CD4-positive, alpha-beta T cell treated with Interleukin-10 for 1 hour (primary cell): ENCODE results near the gene RPGRIP1L.
"Not testable (repeated sequence)": the region's sequence is repeated elsewhere in the genome, so short reads cannot be mapped to it uniquely, and the experiment has no call there.

Experiments used
- DNase-seq: peaks from one replicate; pipeline ENCODE4 v3.0.0-alpha.2; 2020

Gene RPGRIP1L

GRCh38 chr16:53711390-53711789 lies 7.7 kb upstream of the RPGRIP1L start:
- DNase-seq: no peak

GRCh38 chr16:53708490-53708889 lies 4.8 kb upstream of the RPGRIP1L start:
- no peak for DNase-seq

DNA sequence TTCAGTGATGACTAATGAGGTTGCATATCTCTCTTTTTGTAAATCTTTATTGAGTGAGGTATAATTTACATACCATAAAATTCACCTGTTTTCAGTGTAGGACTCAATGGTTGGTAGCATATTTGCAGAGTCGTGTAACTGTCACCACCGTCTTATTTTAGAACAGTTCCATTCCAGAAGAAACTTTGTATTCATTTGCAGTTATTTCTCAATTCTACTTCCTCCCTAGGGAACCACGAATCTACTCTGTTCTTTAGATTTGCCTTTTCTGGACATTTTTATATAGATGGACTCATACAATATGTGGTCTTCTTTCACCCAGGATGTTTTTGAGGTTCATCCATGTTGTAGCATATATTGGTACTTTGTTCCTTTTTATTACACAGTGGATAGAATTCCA lies 4.0 kb upstream of the RPGRIP1L start:
- no peak for DNase-seq

DNA sequence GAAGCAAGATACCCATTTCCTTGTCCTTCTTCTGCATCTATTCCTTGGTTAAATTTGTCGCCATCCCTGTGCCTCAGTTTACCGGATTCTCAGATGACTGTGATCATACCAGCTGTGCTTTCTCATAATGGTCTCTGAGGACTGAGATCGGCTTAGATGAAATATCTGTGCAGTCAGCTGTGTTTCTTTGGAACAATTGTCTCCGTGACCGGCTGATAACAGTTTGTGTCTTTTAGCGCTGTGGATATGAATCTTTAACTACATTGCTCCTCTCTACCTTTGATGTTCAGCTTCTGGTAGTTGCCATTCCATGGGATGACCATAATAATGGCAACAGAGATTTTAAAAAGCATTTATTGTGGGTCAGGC lies 770 bp upstream of the RPGRIP1L start:
- DNase-seq: no peak

- DNase-seq: not testable (repeated sequence)
These were observed 5.4 kb downstream of the RPGRIP1L start for GRCh38 chr16:53698271-53698670.

GRCh38 chr16:53695070-53695469 lies 8.6 kb downstream of the RPGRIP1L start:
- no peak for DNase-seq

- no peak for DNase-seq
These were observed 10.3 kb downstream of the RPGRIP1L start for GRCh38 chr16:53693320-53693719.

GRCh38 chr16:53692146-53692545 lies 11.5 kb downstream of the RPGRIP1L start:
- DNase-seq: no peak

DNA sequence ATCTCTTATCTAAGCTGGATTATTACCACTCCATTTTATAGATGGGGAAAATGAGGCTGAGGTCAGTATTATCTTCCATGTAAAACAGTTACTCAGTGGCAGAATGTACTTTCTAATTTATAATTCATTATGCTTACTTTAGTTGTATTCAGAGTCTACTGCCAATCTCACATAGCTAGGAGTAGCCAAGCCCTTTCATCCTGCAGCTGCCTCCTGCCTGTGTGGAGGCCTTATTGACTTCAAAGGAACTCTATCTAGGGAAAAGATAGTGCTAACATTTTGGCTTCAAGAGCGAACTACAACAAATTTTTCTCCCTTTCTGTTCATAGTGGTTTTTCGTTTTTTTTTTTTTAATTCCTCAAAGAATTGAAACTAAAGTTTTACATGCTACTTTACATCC lies 12.9 kb downstream of the RPGRIP1L start:
- no peak for DNase-seq

DNA sequence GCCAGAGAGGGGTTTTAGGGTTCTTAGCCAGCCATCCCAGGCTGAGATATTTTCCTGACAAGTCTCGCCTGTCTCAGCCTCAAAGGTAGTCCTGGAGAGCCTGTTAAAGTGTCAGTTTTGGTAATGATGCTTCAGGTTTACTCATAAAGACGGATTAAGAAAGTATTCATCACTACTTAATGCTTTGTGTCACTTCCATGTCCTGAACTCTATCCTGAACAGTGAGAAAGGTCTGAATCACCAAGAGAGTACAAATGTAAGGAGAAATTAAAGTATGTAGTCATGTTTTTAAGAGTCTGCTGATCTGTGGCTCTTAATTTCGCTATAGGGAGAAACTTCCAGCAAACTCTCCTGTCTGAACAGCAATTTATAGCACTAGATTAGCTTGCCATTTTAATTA lies 14.0 kb downstream of the RPGRIP1L start:
- DNase-seq: no peak

- DNase-seq: no peak
These were observed 16.9 kb downstream of the RPGRIP1L start for GRCh38 chr16:53686710-53687109.

DNA sequence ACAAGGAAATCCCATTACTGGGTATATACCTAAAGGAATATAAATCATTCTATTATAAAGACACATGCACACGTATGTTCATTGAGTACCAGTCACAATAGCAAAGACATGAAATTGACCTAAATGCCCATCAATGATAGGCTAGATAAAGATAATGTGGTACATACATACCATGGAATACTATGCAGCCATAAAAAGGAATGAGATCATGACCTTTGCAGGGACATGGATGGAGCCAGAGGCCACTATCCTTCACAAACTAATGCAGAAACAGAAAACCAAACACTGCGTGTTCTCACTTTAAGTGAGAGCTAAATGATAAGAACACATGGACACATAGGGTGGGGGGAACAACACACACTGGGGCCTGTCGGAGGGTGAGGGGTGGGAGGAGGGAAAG lies 18.3 kb downstream of the RPGRIP1L start:
- DNase-seq: not testable (repeated sequence)

DNA sequence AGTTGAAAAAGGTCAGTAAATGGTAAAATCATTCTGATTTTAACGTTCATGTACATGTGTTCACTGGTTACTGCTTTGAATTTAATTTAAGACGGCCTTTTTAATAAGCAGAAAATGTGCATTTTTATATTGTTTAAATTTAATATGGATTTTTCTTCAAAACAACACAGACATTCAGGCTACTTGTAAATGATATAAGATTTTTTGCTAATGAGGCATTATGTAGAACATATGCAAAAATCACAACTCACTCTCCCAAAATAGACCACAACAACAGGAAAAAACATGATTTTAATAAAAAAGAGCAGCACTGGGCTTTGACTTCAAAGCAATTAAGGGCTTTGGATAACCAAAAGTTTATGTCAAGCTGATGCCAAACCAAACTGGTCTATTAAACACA lies 22.3 kb downstream of the RPGRIP1L start:
- DNase-seq: no peak

- no peak for DNase-seq
These were observed 22.9 kb downstream of the RPGRIP1L start for GRCh38 chr16:53680756-53681155.

DNA sequence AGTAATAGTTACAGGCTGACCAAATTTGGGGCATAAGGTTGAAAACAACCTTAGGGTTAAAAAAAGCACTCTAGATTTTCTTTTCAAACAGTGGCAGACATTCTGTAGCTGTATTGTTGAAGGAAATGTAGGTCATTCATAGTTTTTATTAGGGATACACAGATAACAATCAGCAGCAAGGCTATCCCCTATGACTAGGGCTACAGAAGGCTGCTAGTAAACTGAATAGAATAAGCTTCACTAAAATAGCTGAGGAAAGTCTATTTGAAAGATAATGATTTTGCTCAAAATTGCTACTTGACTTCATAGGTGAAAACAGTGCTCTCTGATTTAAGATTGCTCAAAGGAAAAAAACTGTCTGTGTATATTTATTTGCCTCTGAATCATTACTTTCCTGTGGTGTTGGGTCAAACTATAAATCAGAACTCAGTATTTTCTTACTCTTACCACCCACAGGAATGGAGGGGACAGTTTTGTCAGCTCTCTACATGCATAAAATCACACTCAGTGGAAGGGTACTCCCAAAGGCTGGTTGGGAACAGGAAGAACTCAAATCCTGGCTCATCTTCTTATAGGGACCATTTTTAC lies 24.8 kb downstream of the RPGRIP1L start:
- DNase-seq: no peak

GRCh38 chr16:53678155-53678554 lies 25.5 kb downstream of the RPGRIP1L start:
- no peak for DNase-seq

DNA sequence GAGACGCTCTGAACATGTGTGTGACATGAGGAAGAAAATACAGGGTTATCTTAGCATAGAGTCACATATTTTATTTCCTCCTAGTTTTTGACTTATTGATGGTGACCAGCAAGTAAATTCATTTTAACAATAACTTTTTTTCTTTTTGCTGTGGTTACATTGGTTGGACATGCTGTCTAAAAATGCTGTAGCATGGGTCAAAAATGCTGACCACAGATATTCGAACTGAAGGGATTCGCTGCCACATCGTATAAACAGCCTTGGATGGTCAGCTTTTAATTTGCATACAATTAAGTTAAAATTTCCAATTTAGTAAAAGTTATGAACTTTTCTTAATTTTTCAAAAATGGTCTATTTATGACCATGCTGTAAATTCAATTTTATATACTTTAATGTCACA lies 30.5 kb downstream of the RPGRIP1L start:
- no peak for DNase-seq

- no peak for DNase-seq
These were observed 31.2 kb downstream of the RPGRIP1L start for GRCh38 chr16:53672461-53672860.

DNA sequence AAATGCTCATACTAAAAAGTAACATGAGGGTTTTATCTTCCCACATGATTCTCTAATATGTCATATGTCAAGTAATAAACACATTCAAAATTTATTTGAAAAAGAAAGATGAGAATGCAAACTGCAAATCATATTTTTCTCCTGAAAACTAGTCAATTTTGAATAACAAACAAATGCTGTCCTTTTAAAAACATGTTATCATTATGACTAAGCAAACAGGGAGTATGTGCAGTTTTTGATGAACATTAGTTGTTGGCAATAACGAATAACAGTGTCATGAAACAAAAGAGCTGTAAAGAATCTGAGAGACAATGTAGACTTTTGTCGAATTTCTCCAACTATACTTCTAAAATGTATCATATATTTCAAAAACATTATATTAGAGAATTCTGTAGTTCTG lies 34.8 kb downstream of the RPGRIP1L start:
- DNase-seq: no peak

DNA sequence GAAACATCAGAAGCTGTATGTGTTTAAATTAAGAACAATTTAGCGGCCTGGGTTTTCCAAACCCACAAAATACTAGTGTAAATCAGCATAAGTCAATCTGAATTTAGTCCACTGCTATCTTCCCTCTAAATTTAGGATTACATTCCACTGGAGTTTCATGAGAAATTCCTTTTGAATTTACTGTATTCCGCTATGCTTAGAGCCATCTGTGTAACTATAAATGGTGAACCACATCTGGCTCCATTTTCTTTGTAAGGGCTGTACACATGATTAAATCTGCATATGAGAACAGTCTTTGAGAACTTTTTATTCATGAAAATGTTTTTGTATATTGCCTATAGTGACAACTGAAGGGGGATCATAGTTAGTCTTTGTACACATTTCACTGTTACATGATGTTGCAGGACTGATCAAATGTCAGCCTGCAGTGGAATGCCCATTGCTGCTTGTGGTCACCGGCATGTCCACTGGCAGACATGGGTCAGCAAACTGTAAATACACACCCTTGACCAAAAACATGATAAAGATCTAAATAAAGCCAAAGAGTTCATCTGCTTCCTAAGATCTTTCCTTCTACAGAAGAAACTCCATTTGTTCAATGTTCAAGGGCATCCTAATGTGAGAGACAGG lies 36.8 kb downstream of the RPGRIP1L start:
- DNase-seq: no peak

GRCh38 chr16:53664724-53665345 lies 38.8 kb downstream of the RPGRIP1L start:
- DNase-seq: no peak

GRCh38 chr16:53662072-53662471 lies 41.6 kb downstream of the RPGRIP1L start:
- DNase-seq: no peak

DNA sequence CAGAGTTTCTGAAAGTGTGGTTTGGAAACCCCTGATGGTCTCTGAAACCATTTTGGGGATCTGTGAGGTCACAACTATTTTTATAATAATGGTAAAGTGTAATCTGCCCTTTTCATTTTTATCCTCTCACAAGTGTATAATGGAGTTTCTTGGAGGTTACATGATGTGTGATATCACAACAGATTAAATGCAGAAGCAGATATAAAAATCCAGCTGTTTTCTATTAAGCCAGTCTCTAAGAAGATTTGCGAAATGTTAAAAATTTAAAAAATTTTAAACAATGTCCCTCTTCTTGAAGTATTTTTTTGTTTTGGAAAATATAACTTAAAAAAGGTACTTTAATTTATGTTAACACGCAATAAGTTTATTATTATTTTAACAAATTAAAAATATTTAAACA lies 48.7 kb downstream of the RPGRIP1L start:
- no peak for DNase-seq

DNA sequence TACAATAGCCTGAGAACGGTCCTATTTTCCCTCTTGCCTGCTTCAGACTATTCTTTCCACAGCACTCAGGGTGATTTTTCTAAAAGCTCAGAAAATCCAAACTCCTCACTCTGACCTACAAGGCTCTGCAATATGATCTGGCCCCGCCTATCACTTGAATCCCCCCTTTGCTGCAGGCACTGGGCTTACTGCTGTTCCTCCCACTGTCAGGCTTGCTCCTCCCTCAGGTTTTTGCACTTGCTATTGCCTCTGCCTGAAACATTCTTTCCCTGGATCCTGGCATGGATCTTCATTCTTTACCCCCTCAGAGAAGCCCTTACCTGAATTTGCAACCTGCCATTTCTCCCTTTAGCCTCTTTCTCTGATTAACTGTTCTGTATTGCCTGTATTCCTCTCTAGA lies 52.3 kb downstream of the RPGRIP1L start:
- DNase-seq: no peak

DNA sequence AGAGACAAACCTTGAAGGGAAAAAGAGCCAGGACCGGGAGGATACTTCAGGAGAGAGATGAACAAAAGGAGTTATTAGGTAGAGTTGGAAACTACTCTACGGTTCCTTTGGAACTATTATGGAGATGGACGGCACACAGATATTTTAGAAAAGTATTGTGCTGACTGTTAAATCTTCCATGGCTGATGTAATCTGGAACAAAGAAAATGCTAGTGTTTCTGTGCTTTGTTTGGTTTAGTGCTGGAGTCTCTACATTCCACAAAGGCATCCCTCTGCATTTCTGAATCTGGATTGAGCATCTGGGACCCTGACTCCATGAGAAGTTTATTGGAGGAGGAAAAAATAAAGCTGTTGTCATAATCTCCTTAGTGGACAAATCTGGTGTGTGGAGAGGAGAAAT lies 57.2 kb downstream of the RPGRIP1L start:
- DNase-seq: no peak
